HUES48 (cell line): ENCODE results near the gene ARHGAP19.
A peak's percentile ranks its signal among the peaks of the same experiment; 100 is the strongest.

Source experiments
- H3K27ac ChIP-seq: one replicate; pipeline ENCODE4 v1.7.0; 2013; ENCODE audit warnings: low read depth, low read length, inconsistent platforms
- H3K27me3 ChIP-seq: 2 replicates; pipeline ENCODE4 v1.6.1; 2013; ENCODE audit warnings: mild to moderate bottlenecking, low read length; ENCODE audit not compliant: control insufficient read depth, insufficient read depth
- H3K36me3 ChIP-seq: 2 replicates; pipeline ENCODE4 v1.6.1; 2013; ENCODE audit warnings: low read length; ENCODE audit not compliant: control insufficient read depth, insufficient read depth
- H3K4me1 ChIP-seq: 2 replicates; pipeline ENCODE4 v1.6.1; 2013; ENCODE audit warnings: mild to moderate bottlenecking, low read length; ENCODE audit not compliant: control insufficient read depth, insufficient read depth
- H3K4me3 ChIP-seq: 2 replicates; pipeline ENCODE4 v1.5.1; 2013; ENCODE audit warnings: mild to moderate bottlenecking, low read depth, low read length
- H3K9ac ChIP-seq: 2 replicates; pipeline ENCODE4 v1.6.1; 2013; ENCODE audit warnings: mild to moderate bottlenecking, low read depth, low read length, moderate library complexity
- H3K9me3 ChIP-seq: 2 replicates; pipeline ENCODE4 v1.6.1; 2013; ENCODE audit warnings: low read length; ENCODE audit not compliant: control insufficient read depth, insufficient read depth

Gene ARHGAP19

GRCh38 chr10:97207131-97207530, 85.3 kb downstream of the ARHGAP19 start:
- H3K4me3 ChIP-seq, result no peak overlapping the region
- no peak overlapping the region for H3K9ac ChIP-seq
- no peak overlapping the region for H3K27ac ChIP-seq
- H3K4me1 ChIP-seq, result no peaks in the 10 kb centered on the region
- no peaks in the 10 kb centered on the region for H3K9me3 ChIP-seq
- H3K27me3 ChIP-seq, result no peaks in the 10 kb centered on the region
- H3K36me3 ChIP-seq, result no peaks in the 10 kb centered on the region

GRCh38 chr10:97204826-97205679, 87.4 kb downstream of the ARHGAP19 start:
- no peaks in the 10 kb centered on the region for H3K36me3 ChIP-seq
- no peak overlapping the region for H3K27ac ChIP-seq
- H3K9me3 ChIP-seq, result no peaks in the 10 kb centered on the region
- no peaks in the 10 kb centered on the region for H3K27me3 ChIP-seq
- no peak overlapping the region for H3K9ac ChIP-seq
- H3K4me3 ChIP-seq, result no peak overlapping the region
- H3K4me1 ChIP-seq, result no peaks in the 10 kb centered on the region

DNA sequence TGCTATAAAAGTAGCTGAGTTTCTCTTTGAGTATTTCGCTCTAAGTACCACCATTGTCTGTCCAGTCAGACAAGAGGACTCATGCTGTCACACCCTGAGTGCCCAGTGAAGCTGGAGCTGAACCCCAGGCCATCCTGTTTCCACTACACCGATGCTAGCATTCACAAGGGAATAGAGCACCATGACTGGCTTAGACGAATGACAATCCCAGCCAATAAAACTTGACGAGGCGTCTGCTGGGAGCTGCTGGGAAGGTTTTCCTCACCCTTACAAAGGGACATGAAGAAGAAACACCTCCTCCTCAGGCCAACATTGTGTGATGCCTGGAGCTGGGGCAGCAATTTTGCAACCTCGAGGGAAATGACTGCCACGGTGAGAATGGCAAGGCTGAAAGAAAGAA, 89.2 kb downstream of the ARHGAP19 start:
- Histone ChIP-seq H3K4me3 (no peak overlapping the region), H3K36me3 (no peaks in the 10 kb centered on the region), H3K27me3 (no peaks in the 10 kb centered on the region), H3K9me3 (no peaks in the 10 kb centered on the region), H3K27ac (no peak overlapping the region), H3K9ac (no peak overlapping the region), H3K4me1 (no peaks in the 10 kb centered on the region)

- Histone ChIP-seq H3K27me3 (peaks cover 13% of the 10 kb centered on the region), H3K27ac (no peak overlapping the region), H3K4me3 (no peak overlapping the region), H3K4me1 (peaks cover 7% of the 10 kb centered on the region; the same call in 1 of the 2 replicates), H3K36me3 (no peaks in the 10 kb centered on the region), H3K9me3 (no peaks in the 10 kb centered on the region), H3K9ac (no peak overlapping the region)
Measured at GRCh38 chr10:97200616-97201015, 91.8 kb downstream of the ARHGAP19 start.

DNA sequence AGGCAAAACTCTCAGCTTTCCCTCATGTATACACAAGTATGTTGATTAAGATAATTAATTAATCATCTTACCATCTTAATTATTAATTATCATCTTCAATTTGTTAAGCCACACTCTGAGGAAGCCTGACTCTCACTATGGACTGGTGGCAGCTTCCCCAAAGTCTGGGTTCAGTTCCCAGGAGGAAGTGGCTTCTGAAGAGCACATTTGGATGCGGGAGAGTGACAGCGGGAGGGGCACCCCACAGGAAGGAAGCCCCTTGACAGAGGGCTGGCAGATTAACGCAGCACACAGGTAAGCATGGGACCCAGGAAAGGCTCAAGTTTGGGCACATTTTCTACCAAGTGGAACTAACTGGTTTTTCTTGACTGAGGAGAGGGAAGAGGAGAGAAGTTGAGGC, 93.3 kb downstream of the ARHGAP19 start:
- H3K4me3 ChIP-seq, result no peak overlapping the region
- H3K27ac ChIP-seq, result no peak overlapping the region
- peaks cover 19% of the 10 kb centered on the region for H3K27me3 ChIP-seq
- H3K4me1 ChIP-seq, result peaks cover 8% of the 10 kb centered on the region; the same call in 1 of the 2 replicates
- no peak overlapping the region for H3K9ac ChIP-seq
- no peaks in the 10 kb centered on the region for H3K9me3 ChIP-seq
- no peaks in the 10 kb centered on the region for H3K36me3 ChIP-seq

DNA sequence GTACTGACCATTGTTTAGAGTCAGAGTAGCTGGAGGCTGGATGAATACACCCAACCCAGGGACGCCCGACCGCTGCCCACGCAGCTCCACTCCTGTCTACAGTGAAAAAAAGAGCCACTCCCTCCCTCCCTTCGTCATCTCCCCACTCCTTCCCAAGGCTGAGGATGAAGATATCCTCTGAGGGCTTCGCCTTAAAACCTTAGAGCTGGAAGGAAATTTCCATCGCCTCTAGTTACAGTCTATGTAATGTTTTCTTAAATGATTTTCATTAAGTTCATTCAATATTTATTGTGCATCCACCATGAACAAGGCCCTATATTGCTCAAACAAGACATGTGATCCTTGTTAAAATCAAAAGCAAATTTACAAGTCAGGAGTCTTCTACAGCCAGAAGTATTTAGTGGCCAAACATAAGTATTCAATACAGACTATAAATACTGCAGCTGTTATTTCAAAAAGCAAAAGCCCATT, 95.4 kb downstream of the ARHGAP19 start:
- H3K4me3 ChIP-seq, result peak overlapping the region; percentile 81; the same call in 1 of the 2 replicates

GRCh38 chr10:97196223-97197029, 96.0 kb downstream of the ARHGAP19 start:
- Histone ChIP-seq H3K4me3 (peak overlapping the region; percentile 81), H3K27ac (no peak overlapping the region), H3K9me3 (no peaks in the 10 kb centered on the region), H3K9ac (no peak overlapping the region; the same call in 1 of the 2 replicates), H3K4me1 (peaks cover 8% of the 10 kb centered on the region; the same call in 1 of the 2 replicates), H3K27me3 (peaks cover 19% of the 10 kb centered on the region), H3K36me3 (no peaks in the 10 kb centered on the region)

More for the DNA sequence above, 95.4 kb downstream of the ARHGAP19 start:
- Histone ChIP-seq H3K4me1 (peaks cover 8% of the 10 kb centered on the region; the same call in 1 of the 2 replicates), H3K27me3 (peaks cover 19% of the 10 kb centered on the region), H3K27ac (no peak overlapping the region), H3K36me3 (no peaks in the 10 kb centered on the region), H3K9ac (no peak overlapping the region), H3K9me3 (no peaks in the 10 kb centered on the region)

DNA sequence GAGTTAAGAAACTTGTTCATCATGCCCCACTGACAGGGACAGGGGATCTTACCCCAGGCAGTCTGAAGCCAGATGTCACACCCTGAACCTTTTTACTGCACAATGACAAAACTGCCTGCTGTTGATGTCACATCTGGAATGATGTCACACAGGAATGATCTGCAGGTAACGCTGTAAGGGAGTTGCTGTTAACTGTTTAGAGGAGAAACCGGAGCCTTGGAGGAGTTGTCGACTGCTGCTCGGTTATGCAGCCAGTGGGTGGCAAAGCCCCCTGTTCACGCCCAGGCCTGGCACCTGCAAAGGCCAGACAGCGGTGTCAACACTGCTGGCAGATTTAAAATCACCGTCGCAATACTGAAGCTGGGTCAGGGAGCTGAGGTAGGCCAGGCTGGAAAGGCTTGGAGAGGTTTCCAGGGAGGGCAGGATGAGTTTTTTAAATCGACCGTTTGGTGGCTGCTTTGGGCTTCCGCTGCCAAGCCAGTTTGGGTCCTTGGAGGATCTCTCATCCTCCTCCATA, 96.7 kb downstream of the ARHGAP19 start:
- Histone ChIP-seq H3K27me3 (peaks cover 19% of the 10 kb centered on the region), H3K27ac (no peak overlapping the region), H3K9ac (no peak overlapping the region), H3K4me1 (peaks cover 8% of the 10 kb centered on the region; the same call in 1 of the 2 replicates), H3K36me3 (no peaks in the 10 kb centered on the region), H3K4me3 (peak overlapping the region; percentile 81), H3K9me3 (no peaks in the 10 kb centered on the region)

DNA sequence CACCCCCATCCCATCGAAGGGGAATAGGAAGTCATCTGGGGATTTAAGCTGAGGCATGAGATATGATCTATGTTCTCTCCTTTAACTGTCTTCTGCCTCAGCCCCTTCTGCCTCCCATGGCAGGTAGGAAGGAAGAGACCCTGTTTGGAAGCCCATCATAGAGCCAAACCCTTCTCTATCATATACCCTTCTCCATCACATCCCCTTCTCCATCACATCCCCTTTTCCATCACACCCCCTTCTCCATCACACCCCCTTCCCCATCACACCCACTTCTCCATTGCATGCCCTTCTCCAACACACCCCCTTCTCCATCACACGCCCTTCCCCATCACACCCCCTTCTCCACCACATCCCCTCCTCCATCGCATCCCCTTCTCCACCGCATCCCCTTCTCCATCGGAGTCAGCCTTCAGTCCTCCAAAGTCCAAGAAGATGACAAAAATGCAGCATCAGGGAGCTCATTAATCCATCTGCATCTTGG, 99.4 kb downstream of the ARHGAP19 start:
- no peaks in the 10 kb centered on the region for H3K36me3 ChIP-seq
- H3K27me3 ChIP-seq, result peaks cover 29% of the 10 kb centered on the region
- H3K4me3 ChIP-seq, result no peak overlapping the region
- H3K27ac ChIP-seq, result no peak overlapping the region
- H3K9ac ChIP-seq, result no peak overlapping the region
- peaks cover 8% of the 10 kb centered on the region for H3K4me1 ChIP-seq
- H3K9me3 ChIP-seq, result no peaks in the 10 kb centered on the region

DNA sequence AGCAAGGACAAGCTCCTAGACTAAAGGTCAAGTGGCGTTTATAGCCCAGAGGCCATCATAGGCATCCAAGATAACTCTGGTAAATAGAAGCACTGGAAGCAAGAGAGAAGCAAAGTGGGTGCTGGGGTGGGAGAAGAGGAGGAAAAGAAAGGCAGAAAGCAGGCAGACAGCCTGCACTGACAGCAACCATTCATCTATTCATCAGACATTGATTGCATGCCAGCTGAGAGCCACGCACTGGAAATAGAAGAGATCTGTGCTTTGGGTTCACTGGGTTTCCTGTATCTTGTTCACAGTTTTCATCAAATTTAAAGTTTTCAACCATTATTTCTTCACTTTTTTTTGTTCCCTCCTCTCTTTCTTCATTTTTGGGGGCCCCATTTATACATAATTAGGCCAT, 102.0 kb downstream of the ARHGAP19 start:
- Histone ChIP-seq H3K27me3 (peaks cover 39% of the 10 kb centered on the region), H3K4me1 (peaks cover under 1% of the 10 kb centered on the region), H3K27ac (no peak overlapping the region), H3K9ac (no peak overlapping the region), H3K4me3 (no peak overlapping the region), H3K9me3 (no peaks in the 10 kb centered on the region), H3K36me3 (no peaks in the 10 kb centered on the region)
